ENCODE results near the gene KLHL30.

The KLHL30 gene

DNA sequence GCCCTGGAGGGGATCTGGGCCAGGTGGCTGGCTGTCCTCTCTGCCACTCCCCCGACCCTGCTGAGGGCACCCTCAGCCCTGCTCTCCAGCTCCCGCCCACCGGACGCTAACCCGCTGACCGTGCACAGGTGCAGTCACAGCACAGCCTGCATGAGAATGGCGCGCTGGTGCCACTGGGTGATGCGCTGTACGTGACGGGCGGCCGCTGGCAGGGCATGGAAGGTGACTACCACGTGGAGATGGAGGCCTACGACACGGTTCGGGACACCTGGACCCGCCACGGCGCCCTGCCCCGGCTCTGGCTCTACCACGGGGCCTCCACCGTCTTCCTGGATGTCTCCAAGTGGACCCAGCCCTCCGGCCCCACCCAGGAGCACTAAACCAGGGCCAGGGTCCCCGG lies 12.2 kb downstream of the KLHL30 start:
- H3K36me3 ChIP-seq (ENCODE audit: control insufficient read depth in 2 of 2, insufficient read depth in 2 of 2, low read length in 2 of 2): no peaks in the 10 kb centered on the region
- H3K4me3 ChIP-seq (ENCODE audit: low read length in 2 of 2): no peak overlapping the region
- no peaks in the 10 kb centered on the region for H3K4me1 ChIP-seq (ENCODE audit: control insufficient read depth in 2 of 2, insufficient read depth in 2 of 2, low read length in 2 of 2)
- no peak overlapping the region for H3K9ac ChIP-seq (ENCODE audit: low read depth in 1 of 2, low read length in 2 of 2)
- H3K27ac ChIP-seq (ENCODE audit: low read depth in 2 of 2, low read length in 2 of 2): no peak overlapping the region
- H3K9me3 ChIP-seq (ENCODE audit: control insufficient read depth in 2 of 2, low read length in 2 of 2): no peaks in the 10 kb centered on the region
- no peaks in the 10 kb centered on the region for H3K27me3 ChIP-seq (ENCODE audit: control insufficient read depth in 2 of 2, insufficient read depth in 2 of 2, low read length in 2 of 2)

DNA sequence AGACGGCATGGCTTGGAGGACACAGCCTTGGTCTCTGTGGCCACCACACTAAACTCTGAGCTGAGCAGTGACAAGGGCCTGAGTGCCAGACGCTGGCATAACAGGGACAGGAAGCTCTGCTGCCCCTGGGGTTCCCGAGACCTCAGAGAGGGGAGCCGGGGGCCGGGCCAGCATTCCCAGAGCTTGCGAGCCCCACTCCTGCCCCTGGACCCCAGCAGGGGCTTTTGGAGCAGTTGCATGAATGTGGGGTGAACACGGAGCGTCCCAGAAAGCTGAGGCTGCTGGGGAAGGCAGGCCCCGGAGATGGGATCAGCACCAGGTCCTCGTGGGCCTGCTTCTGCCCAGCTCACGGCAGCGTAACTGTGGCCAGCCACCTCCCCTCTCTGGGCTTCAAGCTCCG lies 12.7 kb downstream of the KLHL30 start:
- no peak overlapping the region for H3K27ac ChIP-seq (ENCODE audit: low read depth in 2 of 2, low read length in 2 of 2)
- no peaks in the 10 kb centered on the region for H3K4me1 ChIP-seq (ENCODE audit: control insufficient read depth in 2 of 2, insufficient read depth in 2 of 2, low read length in 2 of 2)
- no peaks in the 10 kb centered on the region for H3K9me3 ChIP-seq (ENCODE audit: control insufficient read depth in 2 of 2, low read length in 2 of 2)
- H3K4me3 ChIP-seq (ENCODE audit: low read length in 2 of 2): no peak overlapping the region
- no peak overlapping the region for H3K9ac ChIP-seq (ENCODE audit: low read depth in 1 of 2, low read length in 2 of 2)
- no peaks in the 10 kb centered on the region for H3K36me3 ChIP-seq (ENCODE audit: control insufficient read depth in 2 of 2, insufficient read depth in 2 of 2, low read length in 2 of 2)
- no peaks in the 10 kb centered on the region for H3K27me3 ChIP-seq (ENCODE audit: control insufficient read depth in 2 of 2, insufficient read depth in 2 of 2, low read length in 2 of 2)

DNA sequence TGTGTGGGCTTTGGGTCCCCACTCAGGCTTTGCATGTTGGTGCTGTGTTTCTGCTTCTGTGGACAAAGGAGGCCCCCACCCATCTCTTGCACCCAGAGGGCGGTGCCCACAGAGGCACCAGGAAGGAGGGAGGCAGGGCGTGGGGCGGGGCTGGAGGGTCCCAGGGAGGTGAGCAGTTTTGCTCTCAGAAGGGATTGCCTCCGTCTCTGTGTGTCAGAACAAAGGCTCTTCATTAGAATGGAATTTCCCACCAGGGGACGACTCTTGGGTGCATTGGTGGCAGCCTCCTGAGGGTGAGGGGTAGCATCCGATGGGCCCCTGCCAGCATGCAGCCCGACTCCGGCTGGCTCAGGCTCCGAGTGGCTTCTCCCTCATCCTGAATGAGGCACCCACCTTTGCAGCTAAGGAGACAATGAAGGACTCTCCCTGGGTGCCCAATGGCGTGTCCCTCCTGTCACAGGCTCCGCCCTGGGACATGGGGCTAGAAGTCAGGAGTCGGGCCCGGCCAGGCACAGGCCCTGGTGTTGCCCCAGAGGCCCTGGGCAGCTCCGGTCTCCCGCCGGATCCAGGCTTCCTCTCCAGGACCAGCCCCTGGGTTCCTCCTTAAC lies 13.3 kb downstream of the KLHL30 start:
- Histone ChIP-seq H3K9me3 (ENCODE audit: control insufficient read depth in 2 of 2, low read length in 2 of 2) (no peaks in the 10 kb centered on the region), H3K36me3 (ENCODE audit: control insufficient read depth in 2 of 2, insufficient read depth in 2 of 2, low read length in 2 of 2) (no peaks in the 10 kb centered on the region), H3K4me3 (ENCODE audit: low read length in 2 of 2) (no peak overlapping the region), H3K27ac (ENCODE audit: low read depth in 2 of 2, low read length in 2 of 2) (no peak overlapping the region), H3K27me3 (ENCODE audit: control insufficient read depth in 2 of 2, insufficient read depth in 2 of 2, low read length in 2 of 2) (no peaks in the 10 kb centered on the region), H3K9ac (ENCODE audit: low read depth in 1 of 2, low read length in 2 of 2) (no peak overlapping the region), H3K4me1 (ENCODE audit: control insufficient read depth in 2 of 2, insufficient read depth in 2 of 2, low read length in 2 of 2) (no peaks in the 10 kb centered on the region)

- no peaks in the 10 kb centered on the region for H3K36me3 ChIP-seq (ENCODE audit: control insufficient read depth in 2 of 2, insufficient read depth in 2 of 2, low read length in 2 of 2)
- peaks cover 0 to under 1% of the 10 kb centered on the region in 2 donors for H3K4me1 ChIP-seq (ENCODE audit: control insufficient read depth in 2 of 2, insufficient read depth in 2 of 2, low read length in 2 of 2)
- H3K27me3 ChIP-seq (ENCODE audit: control insufficient read depth in 2 of 2, insufficient read depth in 2 of 2, low read length in 2 of 2): no peaks in the 10 kb centered on the region
- H3K4me3 ChIP-seq (ENCODE audit: low read length in 2 of 2): no peak overlapping the region
- no peak overlapping the region for H3K9ac ChIP-seq (ENCODE audit: low read depth in 1 of 2, low read length in 2 of 2)
- no peak overlapping the region for H3K27ac ChIP-seq (ENCODE audit: low read depth in 2 of 2, low read length in 2 of 2)
- no peaks in the 10 kb centered on the region for H3K9me3 ChIP-seq (ENCODE audit: control insufficient read depth in 2 of 2, low read length in 2 of 2)
Measured at GRCh38 chr2:238152771-238153688, 14.6 kb downstream of the KLHL30 start.

- Histone ChIP-seq H3K9me3 (ENCODE audit: control insufficient read depth in 2 of 2, low read length in 2 of 2) (no peaks in the 10 kb centered on the region), H3K27ac (ENCODE audit: low read depth in 2 of 2, low read length in 2 of 2) (no peak overlapping the region), H3K9ac (ENCODE audit: low read depth in 1 of 2, low read length in 2 of 2) (no peak overlapping the region), H3K4me1 (ENCODE audit: control insufficient read depth in 2 of 2, insufficient read depth in 2 of 2, low read length in 2 of 2) (peaks cover 3 to 6% of the 10 kb centered on the region in 2 donors), H3K4me3 (ENCODE audit: low read length in 2 of 2) (no peak overlapping the region), H3K27me3 (ENCODE audit: control insufficient read depth in 2 of 2, insufficient read depth in 2 of 2, low read length in 2 of 2) (peaks cover 3 to 5% of the 10 kb centered on the region in 2 donors), H3K36me3 (ENCODE audit: control insufficient read depth in 2 of 2, insufficient read depth in 2 of 2, low read length in 2 of 2) (no peaks in the 10 kb centered on the region)
Measured at GRCh38 chr2:238154570-238154969, 16.1 kb downstream of the KLHL30 start.

DNA sequence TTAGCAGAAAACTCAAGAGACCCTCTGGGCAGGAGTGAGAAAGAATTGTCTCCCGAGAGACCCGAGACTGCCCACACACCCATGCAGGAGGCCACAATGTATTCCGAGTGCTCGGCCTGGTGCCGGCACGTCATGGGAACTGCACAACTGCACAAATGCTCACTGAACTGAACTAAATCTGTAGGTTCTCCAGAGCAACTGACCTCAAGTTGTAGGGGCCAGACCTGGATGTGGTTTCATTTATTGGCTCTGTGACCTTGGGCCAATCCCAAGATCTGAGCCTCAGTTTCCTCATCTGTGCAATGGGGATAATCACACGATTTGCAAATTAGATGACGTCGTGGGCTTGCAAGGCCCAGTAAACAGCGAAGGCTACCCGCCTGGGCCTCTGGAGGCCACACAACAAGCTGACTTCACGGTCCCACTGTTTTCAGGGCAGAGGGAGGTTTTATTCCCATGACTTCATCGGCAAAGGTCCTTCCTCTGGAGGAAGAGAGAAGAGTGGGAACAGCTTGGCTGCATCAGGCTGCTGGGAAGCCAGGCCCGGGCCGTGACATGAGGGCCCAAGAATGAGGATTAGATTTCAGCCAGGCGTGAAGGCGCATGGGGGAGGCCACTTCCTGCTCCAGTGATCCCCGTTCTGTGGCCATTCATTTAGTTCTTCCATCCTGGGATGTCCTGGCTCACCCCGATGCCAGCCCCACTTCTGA lies 16.7 kb downstream of the KLHL30 start:
- Histone ChIP-seq H3K9ac (ENCODE audit: low read depth in 1 of 2, low read length in 2 of 2) (no peak overlapping the region), H3K4me3 (ENCODE audit: low read length in 2 of 2) (no peak overlapping the region), H3K36me3 (ENCODE audit: control insufficient read depth in 2 of 2, insufficient read depth in 2 of 2, low read length in 2 of 2) (no peaks in the 10 kb centered on the region), H3K27ac (ENCODE audit: low read depth in 2 of 2, low read length in 2 of 2) (peak overlapping the region in 1 of 2 donors; percentile 16), H3K4me1 (ENCODE audit: control insufficient read depth in 2 of 2, insufficient read depth in 2 of 2, low read length in 2 of 2) (peaks cover 3 to 7% of the 10 kb centered on the region in 2 donors), H3K9me3 (ENCODE audit: control insufficient read depth in 2 of 2, low read length in 2 of 2) (no peaks in the 10 kb centered on the region), H3K27me3 (ENCODE audit: control insufficient read depth in 2 of 2, insufficient read depth in 2 of 2, low read length in 2 of 2) (peaks cover 3 to 11% of the 10 kb centered on the region in 2 donors)

GRCh38 chr2:238155761-238156694 lies 17.6 kb downstream of the KLHL30 start:
- H3K27me3 ChIP-seq (ENCODE audit: control insufficient read depth in 2 of 2, insufficient read depth in 2 of 2, low read length in 2 of 2): peaks cover 5 to 11% of the 10 kb centered on the region in 2 donors
- peak overlapping the region in 1 of 2 donors; percentile 4 for H3K27ac ChIP-seq (ENCODE audit: low read depth in 2 of 2, low read length in 2 of 2)
- H3K9me3 ChIP-seq (ENCODE audit: control insufficient read depth in 2 of 2, low read length in 2 of 2): no peaks in the 10 kb centered on the region
- H3K9ac ChIP-seq (ENCODE audit: low read depth in 1 of 2, low read length in 2 of 2): no peak overlapping the region
- H3K4me3 ChIP-seq (ENCODE audit: low read length in 2 of 2): no peak overlapping the region
- no peaks in the 10 kb centered on the region for H3K36me3 ChIP-seq (ENCODE audit: control insufficient read depth in 2 of 2, insufficient read depth in 2 of 2, low read length in 2 of 2)
- peaks cover 3 to 8% of the 10 kb centered on the region in 2 donors for H3K4me1 ChIP-seq (ENCODE audit: control insufficient read depth in 2 of 2, insufficient read depth in 2 of 2, low read length in 2 of 2)

GRCh38 chr2:238157506-238158017 lies 19.1 kb downstream of the KLHL30 start:
- H3K27ac ChIP-seq (ENCODE audit: low read depth in 2 of 2, low read length in 2 of 2): no peak overlapping the region
- no peak overlapping the region for H3K4me3 ChIP-seq (ENCODE audit: low read length in 2 of 2)
- H3K27me3 ChIP-seq (ENCODE audit: control insufficient read depth in 2 of 2, insufficient read depth in 2 of 2, low read length in 2 of 2): peaks cover 5 to 11% of the 10 kb centered on the region in 2 donors
- H3K9ac ChIP-seq (ENCODE audit: low read depth in 1 of 2, low read length in 2 of 2): no peak overlapping the region
- H3K9me3 ChIP-seq (ENCODE audit: control insufficient read depth in 2 of 2, low read length in 2 of 2): no peaks in the 10 kb centered on the region
- peaks cover 3 to 8% of the 10 kb centered on the region in 2 donors for H3K4me1 ChIP-seq (ENCODE audit: control insufficient read depth in 2 of 2, insufficient read depth in 2 of 2, low read length in 2 of 2)
- H3K36me3 ChIP-seq (ENCODE audit: control insufficient read depth in 2 of 2, insufficient read depth in 2 of 2, low read length in 2 of 2): no peaks in the 10 kb centered on the region

DNA sequence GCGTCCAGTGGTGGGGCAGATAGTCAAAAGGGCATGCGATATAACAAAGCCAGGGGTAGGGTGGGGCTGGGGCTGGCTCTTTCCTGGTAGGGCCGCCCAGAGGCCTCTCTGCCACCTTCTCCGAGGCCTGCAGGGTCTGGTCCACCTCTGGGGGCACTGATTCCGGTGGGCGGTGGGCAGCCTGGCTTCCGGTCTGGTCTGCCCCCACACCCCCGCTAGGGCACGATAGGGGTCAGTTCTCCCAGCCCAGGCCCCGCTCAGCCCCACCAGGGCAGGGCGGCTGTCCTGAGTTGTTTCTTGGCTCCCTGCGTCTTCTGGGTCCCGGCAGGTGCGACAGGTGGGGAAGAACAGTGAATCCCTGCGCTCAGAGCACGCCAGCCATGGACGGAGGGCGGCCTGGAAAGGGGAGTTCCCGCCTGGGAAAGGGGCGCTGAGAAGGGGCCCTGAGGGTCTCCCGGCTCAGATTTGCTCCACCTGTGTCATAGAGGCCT lies 19.6 kb downstream of the KLHL30 start:
- Histone ChIP-seq H3K9ac (ENCODE audit: low read depth in 1 of 2, low read length in 2 of 2) (no peak overlapping the region), H3K4me3 (ENCODE audit: low read length in 2 of 2) (peak overlapping the region in 1 of 2 donors; percentile 17), H3K36me3 (ENCODE audit: control insufficient read depth in 2 of 2, insufficient read depth in 2 of 2, low read length in 2 of 2) (no peaks in the 10 kb centered on the region), H3K4me1 (ENCODE audit: control insufficient read depth in 2 of 2, insufficient read depth in 2 of 2, low read length in 2 of 2) (peaks cover 3 to 8% of the 10 kb centered on the region in 2 donors), H3K9me3 (ENCODE audit: control insufficient read depth in 2 of 2, low read length in 2 of 2) (no peaks in the 10 kb centered on the region), H3K27me3 (ENCODE audit: control insufficient read depth in 2 of 2, insufficient read depth in 2 of 2, low read length in 2 of 2) (peaks cover 5 to 16% of the 10 kb centered on the region in 2 donors), H3K27ac (ENCODE audit: low read depth in 2 of 2, low read length in 2 of 2) (no peak overlapping the region)

Measured in mucosa of rectum (tissue), 2 donors.